Measurements from ENCODE around the gene CEMIP. TPM values are rescaled to one million over a fixed set of nuclear protein-coding genes. Genes with fewer than 3 reads are reported as not detected.

Gene CEMIP
- total RNA-seq, 4 donors from 2014 or later, result 0.27 to 0.32 TPM; not detected in 2

DNA sequence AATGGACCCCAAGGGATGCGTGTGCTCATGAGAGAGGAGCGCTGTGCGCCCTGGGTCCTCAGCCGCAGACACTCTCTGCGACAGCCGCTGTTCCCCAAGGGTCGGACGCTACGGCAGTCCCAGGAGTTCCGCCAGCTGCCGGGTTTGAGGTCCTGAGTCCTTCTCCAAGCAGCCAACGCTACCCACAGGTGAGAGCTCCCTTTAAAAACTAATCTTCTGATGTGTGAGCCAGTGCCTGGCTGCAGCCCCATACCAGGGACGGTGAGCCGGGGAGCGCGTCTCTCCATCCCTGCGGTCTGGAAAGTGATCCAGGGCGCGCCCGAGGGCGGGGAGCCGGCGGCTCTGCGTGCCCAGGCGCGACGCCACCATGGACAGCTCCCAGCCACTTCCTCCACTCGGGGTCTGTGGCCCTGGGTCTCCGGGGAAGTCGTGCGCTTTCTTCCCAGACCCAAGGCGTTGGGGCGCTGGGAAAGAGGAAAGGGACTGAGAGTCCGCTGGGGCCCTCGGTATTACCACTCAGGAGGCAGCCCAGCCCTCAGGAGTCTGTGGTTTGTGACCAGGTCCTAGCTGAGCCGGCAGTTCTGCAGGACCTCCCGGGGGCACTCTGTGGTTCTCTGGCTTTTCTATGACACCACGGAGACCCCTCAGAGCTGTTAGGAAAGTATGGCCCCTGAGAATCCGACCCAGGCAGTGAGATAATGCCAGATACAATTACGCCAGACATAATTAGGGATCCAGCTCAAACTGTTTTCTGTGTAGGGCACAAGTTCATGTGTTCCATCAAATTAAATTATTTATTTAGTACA lies 1.4 kb downstream of the CEMIP start:
- Histone ChIP-seq H3K27me3 (peaks cover 38% of the 10 kb centered on the region), H3K27ac (no peak overlapping the region), H3K9me3 (no peaks in the 10 kb centered on the region), H3K4me3 (peak overlapping the region in 2 of 4 donors; percentile 45 to 62), H3K36me3 (no peaks in the 10 kb centered on the region), H3K4me1 (peaks cover 4 to 49% (median 36%) of the 10 kb centered on the region in 4 donors)
- in situ Hi-C loops (cut with MboI; ENCODE audit: low pct_ligation_motif_present in 1 of 4, low pct_unique_long_range_greater_than_20kb in 1 of 4, low sequenced_read_pairs in 3 of 4) (loop anchor here (10.0 to 25.0 kb wide), 2 partner anchors 182 to 194 kb away; no protein-coding TSS in a partner anchor), intact Hi-C loops (cut with DNase I; ENCODE audit: low total_unique reads) (no loop called here)
- TF ChIP-seq POLR2AphosphoS5 (IDR thresholded peaks at IDR 0.05), result no peak
- no peak for TF ChIP-seq POLR2A (IDR thresholded peaks at IDR 0.05)
- TF ChIP-seq, protein P1, sequence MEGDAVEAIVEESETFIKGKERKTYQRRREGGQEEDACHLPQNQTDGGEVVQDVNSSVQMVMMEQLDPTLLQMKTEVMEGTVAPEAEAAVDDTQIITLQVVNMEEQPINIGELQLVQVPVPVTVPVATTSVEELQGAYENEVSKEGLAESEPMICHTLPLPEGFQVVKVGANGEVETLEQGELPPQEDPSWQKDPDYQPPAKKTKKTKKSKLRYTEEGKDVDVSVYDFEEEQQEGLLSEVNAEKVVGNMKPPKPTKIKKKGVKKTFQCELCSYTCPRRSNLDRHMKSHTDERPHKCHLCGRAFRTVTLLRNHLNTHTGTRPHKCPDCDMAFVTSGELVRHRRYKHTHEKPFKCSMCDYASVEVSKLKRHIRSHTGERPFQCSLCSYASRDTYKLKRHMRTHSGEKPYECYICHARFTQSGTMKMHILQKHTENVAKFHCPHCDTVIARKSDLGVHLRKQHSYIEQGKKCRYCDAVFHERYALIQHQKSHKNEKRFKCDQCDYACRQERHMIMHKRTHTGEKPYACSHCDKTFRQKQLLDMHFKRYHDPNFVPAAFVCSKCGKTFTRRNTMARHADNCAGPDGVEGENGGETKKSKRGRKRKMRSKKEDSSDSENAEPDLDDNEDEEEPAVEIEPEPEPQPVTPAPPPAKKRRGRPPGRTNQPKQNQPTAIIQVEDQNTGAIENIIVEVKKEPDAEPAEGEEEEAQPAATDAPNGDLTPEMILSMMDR (IDR thresholded peaks at IDR 0.05), result no peak
- no peak for TF ChIP-seq EP300 (IDR thresholded peaks at IDR 0.05; ENCODE audit: low read depth)
- DNase-seq, result peak; percentile 53
- WGBS, 2 donors (ENCODE audit: low coverage in 1 of 2), result 8% methylated on average over 37 of the region's 40 CpGs; no CpG with 5 or more reads in 1 of the 2 donors

DNA sequence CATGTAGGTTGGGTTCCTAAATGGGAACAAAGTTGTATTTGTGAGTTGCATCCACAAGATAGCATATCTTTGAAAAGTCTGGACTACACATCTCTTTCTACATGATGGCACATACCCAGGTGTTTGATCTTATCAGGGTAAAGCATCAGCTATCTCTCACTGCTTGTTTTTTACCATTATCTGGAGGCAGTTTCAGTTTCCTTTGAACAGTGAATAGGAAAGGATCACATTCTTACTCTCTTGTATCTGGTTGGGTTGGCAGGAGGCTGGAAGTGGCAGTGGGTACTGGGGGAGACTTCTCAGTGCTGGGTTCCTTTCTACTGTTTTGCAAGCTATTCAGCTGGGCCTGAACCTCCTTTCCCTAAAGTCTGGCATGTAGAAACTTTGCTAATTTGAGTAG lies 4.1 kb downstream of the CEMIP start:
- H3K27me3 ChIP-seq, result peaks cover 34% of the 10 kb centered on the region

DNA sequence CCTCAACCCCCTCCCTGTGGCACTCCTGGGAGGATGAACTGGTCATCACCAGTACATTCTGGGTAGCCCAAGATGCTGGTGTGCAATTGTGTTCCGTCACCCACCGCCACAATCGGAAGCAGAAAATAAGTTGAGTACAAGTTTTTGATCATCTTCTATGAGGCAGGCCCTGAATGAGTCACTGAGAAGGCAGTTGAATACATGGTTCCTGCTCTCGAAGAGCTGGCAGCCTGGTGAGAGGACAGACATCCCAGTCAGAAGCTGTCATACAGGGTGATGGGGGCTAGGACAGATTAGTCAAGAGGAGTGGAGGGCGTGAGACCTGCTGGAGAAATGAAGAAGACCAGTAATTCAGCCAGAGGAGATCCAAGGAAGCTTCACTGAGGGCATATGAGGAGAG lies 6.2 kb downstream of the CEMIP start:
- TF ChIP-seq, protein P1 (IDR thresholded peaks at IDR 0.05), result no peak
- TF ChIP-seq POLR2A (IDR thresholded peaks at IDR 0.05), result no peak
- TF ChIP-seq POLR2AphosphoS5 (IDR thresholded peaks at IDR 0.05), result no peak
- no peak for TF ChIP-seq EP300 (IDR thresholded peaks at IDR 0.05; ENCODE audit: low read depth)
- intact Hi-C loops (cut with DNase I; ENCODE audit: low total_unique reads) (no loop called here), in situ Hi-C loops (cut with MboI; ENCODE audit: low pct_ligation_motif_present in 1 of 4, low pct_unique_long_range_greater_than_20kb in 1 of 4, low sequenced_read_pairs in 3 of 4) (loop anchor here (10.0 to 25.0 kb wide), 2 partner anchors 177 to 189 kb away; no protein-coding TSS in a partner anchor)
- no peaks in the 10 kb centered on the region for H3K9me3 ChIP-seq
- H3K36me3 ChIP-seq, result no peaks in the 10 kb centered on the region
- H3K4me1 ChIP-seq, result peaks cover 2 to 6% (median 5%) of the 10 kb centered on the region in 4 donors
- no peak overlapping the region for H3K4me3 ChIP-seq
- H3K27ac ChIP-seq, result no peak overlapping the region
- DNase-seq, result no peak
- WGBS, 2 donors (ENCODE audit: low coverage in 1 of 2), result 92% methylated on average over 5 of the region's 5 CpGs; no CpG with 5 or more reads in 1 of the 2 donors
- peaks cover 13% of the 10 kb centered on the region for H3K27me3 ChIP-seq

More for the DNA sequence above, 4.1 kb downstream of the CEMIP start:
- Histone ChIP-seq H3K36me3 (no peaks in the 10 kb centered on the region), H3K9me3 (no peaks in the 10 kb centered on the region), H3K4me3 (no peak overlapping the region), H3K27ac (no peak overlapping the region), H3K4me1 (peaks cover 4 to 24% (median 22%) of the 10 kb centered on the region in 4 donors)
- TF ChIP-seq POLR2A (IDR thresholded peaks at IDR 0.05), result no peak
- TF ChIP-seq POLR2AphosphoS5 (IDR thresholded peaks at IDR 0.05), result no peak
- no peak for TF ChIP-seq EP300 (IDR thresholded peaks at IDR 0.05; ENCODE audit: low read depth)
- TF ChIP-seq, protein P1 (IDR thresholded peaks at IDR 0.05), result no peak
- in situ Hi-C loops (cut with MboI; ENCODE audit: low pct_ligation_motif_present in 1 of 4, low pct_unique_long_range_greater_than_20kb in 1 of 4, low sequenced_read_pairs in 3 of 4), result loop anchor here (10.0 to 25.0 kb wide), 2 partner anchors 179 to 192 kb away; no protein-coding TSS in a partner anchor
- intact Hi-C loops (cut with DNase I; ENCODE audit: low total_unique reads), result no loop called here
- no peak for DNase-seq

DNA sequence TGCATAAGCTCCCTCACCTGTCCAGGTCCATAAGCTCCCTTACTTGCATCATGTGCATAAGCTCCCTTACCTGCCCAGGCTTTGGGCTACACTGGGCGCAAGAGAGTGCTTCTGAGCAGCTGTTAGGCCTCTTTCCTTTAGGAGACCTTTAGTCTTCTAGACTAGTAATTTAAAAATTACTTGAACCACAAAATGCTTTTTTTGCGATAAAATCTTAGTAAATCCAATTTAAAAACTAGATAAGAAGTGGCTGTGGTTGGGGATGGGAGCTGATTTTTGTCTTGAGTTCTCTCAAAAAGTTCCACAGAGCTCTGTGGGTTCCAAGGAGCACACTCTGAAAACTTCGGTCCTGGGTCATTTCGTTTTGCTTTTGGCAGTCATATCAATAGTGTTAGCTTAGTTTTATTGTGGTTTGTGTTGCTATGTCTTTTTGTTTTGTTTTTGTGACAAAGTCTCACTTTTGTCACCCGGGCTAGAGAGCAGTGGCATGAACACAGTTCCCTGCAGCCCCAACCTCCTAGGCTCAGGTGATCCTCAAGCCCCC lies 6.7 kb downstream of the CEMIP start:
- peaks cover 8% of the 10 kb centered on the region for H3K27me3 ChIP-seq
- WGBS, 2 donors (ENCODE audit: low coverage in 1 of 2), result 74 to 86% methylated on average over 5 of the region's 5 CpGs

More for the DNA sequence above, 6.7 kb downstream of the CEMIP start:
- intact Hi-C loops (cut with DNase I; ENCODE audit: low total_unique reads) (no loop called here), in situ Hi-C loops (cut with MboI; ENCODE audit: low pct_ligation_motif_present in 1 of 4, low pct_unique_long_range_greater_than_20kb in 1 of 4, low sequenced_read_pairs in 3 of 4) (loop anchor here (10.0 to 25.0 kb wide), 2 partner anchors 176 to 189 kb away; no protein-coding TSS in a partner anchor)
- Histone ChIP-seq H3K36me3 (no peaks in the 10 kb centered on the region), H3K4me3 (no peak overlapping the region), H3K27ac (no peak overlapping the region), H3K4me1 (peaks cover 0 to under 1% (median under 1%) of the 10 kb centered on the region in 4 donors), H3K9me3 (no peaks in the 10 kb centered on the region)
- no peak for TF ChIP-seq EP300 (IDR thresholded peaks at IDR 0.05; ENCODE audit: low read depth)
- TF ChIP-seq, protein P1 (IDR thresholded peaks at IDR 0.05), result no peak
- TF ChIP-seq POLR2A (IDR thresholded peaks at IDR 0.05), result no peak
- TF ChIP-seq POLR2AphosphoS5 (IDR thresholded peaks at IDR 0.05), result no peak
- DNase-seq, result no peak

Data from transverse colon (tissue), 4 donors.